ENCODE results near the gene RANBP9.

RANBP9 gene

GRCh38 chr6:13576017-13576416, 135.6 kb downstream of the RANBP9 start:
- Histone ChIP-seq H3K79me2 (ENCODE audit: insufficient read depth, low read depth) (no peaks in the 10 kb centered on the region; the same call in 1 of the 2 replicates), H3K27ac (peak overlapping the region; percentile 29; the same call in 1 of the 2 replicates), H3K4me3 (IDR thresholded peaks at IDR 0.05; ENCODE audit: insufficient read depth, low read depth, low read length) (no peak overlapping the region), H3K4me1 (ENCODE audit: low read depth, poor library complexity, severe bottlenecking) (peaks cover 13% of the 10 kb centered on the region), H3K4me2 (peak overlapping the region; percentile 65; the same call in 1 of the 2 replicates), H2AFZ (ENCODE audit: low read depth) (no peak overlapping the region), H4K20me1 (ENCODE audit: insufficient read depth) (no peaks in the 10 kb centered on the region), H3K36me3 (ENCODE audit: insufficient read depth) (no peaks in the 10 kb centered on the region), H3K9ac (0 out of 2 replicates have a peak overlapping the region, but pooled peaks have one; percentile 5), H3K27me3 (ENCODE audit: insufficient read depth, low read depth) (no peaks in the 10 kb centered on the region)
- TF ChIP-seq CTCF (conservative IDR thresholded peaks at IDR 0.05; ENCODE audit: low read depth, low read length), result no peak

GRCh38 chr6:13575377-13575775, 136.3 kb downstream of the RANBP9 start:
- no peaks in the 10 kb centered on the region for H3K27me3 ChIP-seq (ENCODE audit: insufficient read depth, low read depth)
- peak overlapping the region; percentile 94 for H3K27ac ChIP-seq
- H3K4me3 ChIP-seq (IDR thresholded peaks at IDR 0.05; ENCODE audit: insufficient read depth, low read depth, low read length), result no peak overlapping the region
- peak overlapping the region; percentile 92 for H2AFZ ChIP-seq (ENCODE audit: low read depth)
- H3K9ac ChIP-seq, result peak overlapping the region; percentile 91; the same call in 1 of the 2 replicates
- TF ChIP-seq CTCF (conservative IDR thresholded peaks at IDR 0.05; ENCODE audit: low read depth, low read length), result no peak; the same call in none of the 2 replicates
- peak overlapping the region; percentile 65 for H3K4me2 ChIP-seq
- H3K36me3 ChIP-seq (ENCODE audit: insufficient read depth), result no peaks in the 10 kb centered on the region
- H3K4me1 ChIP-seq (ENCODE audit: low read depth, poor library complexity, severe bottlenecking), result peaks cover 13% of the 10 kb centered on the region
- no peaks in the 10 kb centered on the region; the same call in 1 of the 2 replicates for H3K79me2 ChIP-seq (ENCODE audit: insufficient read depth, low read depth)
- no peaks in the 10 kb centered on the region for H4K20me1 ChIP-seq (ENCODE audit: insufficient read depth)

- H3K4me2 ChIP-seq, result peak within 1 kb of the TSS; percentile 65
- peak within 1 kb of the TSS; percentile 58 for H3K4me3 ChIP-seq (IDR thresholded peaks at IDR 0.05; ENCODE audit: insufficient read depth, low read depth, low read length)
- H3K27me3 ChIP-seq (ENCODE audit: insufficient read depth, low read depth), result no peaks in the 10 kb centered on the region
- H3K36me3 ChIP-seq (ENCODE audit: insufficient read depth), result no peaks in the 10 kb centered on the region
- H3K27ac ChIP-seq, result peak within 1 kb of the TSS; percentile 94
- peak within 1 kb of the TSS; percentile 91 for H3K9ac ChIP-seq
- H2AFZ ChIP-seq (ENCODE audit: low read depth), result peak within 1 kb of the TSS; percentile 92
- H3K4me1 ChIP-seq (ENCODE audit: low read depth, poor library complexity, severe bottlenecking), result peaks cover 13% of the 10 kb centered on the region
- H3K79me2 ChIP-seq (ENCODE audit: insufficient read depth, low read depth), result no peaks in the 10 kb centered on the region; the same call in 1 of the 2 replicates
- no peak; the same call in 1 of the 2 replicates for TF ChIP-seq CTCF (conservative IDR thresholded peaks at IDR 0.05; ENCODE audit: low read depth, low read length)
- no peaks in the 10 kb centered on the region for H4K20me1 ChIP-seq (ENCODE audit: insufficient read depth)
These were observed 136.9 kb downstream of the RANBP9 start, which contains the start of gene SIRT5 for GRCh38 chr6:13574571-13575376. Gene SIRT5 (plus strand): TSS chr6:13574601. CDS start chr6:13584111, 9,510 bp downstream.

GRCh38 chr6:13574149-13574570, 137.5 kb downstream of the RANBP9 start:
- no peaks in the 10 kb centered on the region for H3K27me3 ChIP-seq (ENCODE audit: insufficient read depth, low read depth)
- H3K4me3 ChIP-seq (IDR thresholded peaks at IDR 0.05; ENCODE audit: insufficient read depth, low read depth, low read length), result peak overlapping the region; percentile 58
- H4K20me1 ChIP-seq (ENCODE audit: insufficient read depth), result no peaks in the 10 kb centered on the region
- peaks cover 13% of the 10 kb centered on the region for H3K4me1 ChIP-seq (ENCODE audit: low read depth, poor library complexity, severe bottlenecking)
- peak overlapping the region; percentile 65; the same call in 1 of the 2 replicates for H3K4me2 ChIP-seq
- H3K9ac ChIP-seq, result peak overlapping the region; percentile 91
- no peaks in the 10 kb centered on the region; the same call in 1 of the 2 replicates for H3K79me2 ChIP-seq (ENCODE audit: insufficient read depth, low read depth)
- TF ChIP-seq CTCF (conservative IDR thresholded peaks at IDR 0.05; ENCODE audit: low read depth, low read length), result no peak; the same call in 1 of the 2 replicates
- peak overlapping the region; percentile 94 for H3K27ac ChIP-seq
- no peaks in the 10 kb centered on the region for H3K36me3 ChIP-seq (ENCODE audit: insufficient read depth)
- peak overlapping the region; percentile 92 for H2AFZ ChIP-seq (ENCODE audit: low read depth)

Data from KMS-11 (cell line).